NCI-H1105 treated with DMSO at 0.1 percent for 48 hours (cell line): ENCODE results near the gene GADD45G.

Experiments
- DNase-seq: peaks from one replicate; lab custom pipeline; 2025; lab: John Stamatoyannopoulos, UW

Gene GADD45G

DNA sequence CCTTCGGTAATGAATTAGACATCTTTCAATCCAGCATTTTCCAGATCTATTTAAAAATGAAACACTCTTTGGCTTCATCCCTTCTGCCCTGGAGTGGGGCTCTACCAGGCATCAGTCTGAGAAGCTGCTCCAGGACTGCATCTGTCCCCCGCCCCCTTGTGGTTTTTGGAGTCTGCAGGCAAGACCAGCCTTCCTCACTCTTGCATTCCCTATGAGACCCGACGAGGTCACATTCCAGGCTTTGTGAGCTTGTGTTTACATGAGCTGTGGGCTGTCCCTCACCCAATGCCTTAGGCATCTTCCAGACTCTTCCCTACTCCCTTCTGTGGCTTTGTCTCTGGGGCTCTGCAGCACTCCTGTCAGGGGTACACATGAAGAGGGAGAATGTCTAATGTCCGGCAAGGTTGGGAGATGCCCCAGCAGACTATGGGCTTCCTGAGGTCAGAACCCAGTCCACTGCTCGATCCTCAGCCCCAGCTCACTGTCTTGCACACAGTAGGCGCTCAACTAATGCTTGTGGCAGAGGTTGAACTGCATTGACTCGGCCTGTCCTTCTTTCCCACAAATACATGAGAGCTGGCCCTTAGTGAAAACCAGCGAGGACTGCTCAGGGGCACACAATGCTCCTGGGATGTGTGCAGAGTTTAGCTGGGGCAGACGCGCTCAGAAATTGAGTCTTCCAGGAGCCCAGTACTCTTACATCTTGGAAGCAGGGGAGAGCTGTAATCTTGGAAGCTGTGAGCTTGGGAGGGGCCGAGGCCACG, 11.7 kb upstream of the GADD45G start:
- no peak for DNase-seq

DNA sequence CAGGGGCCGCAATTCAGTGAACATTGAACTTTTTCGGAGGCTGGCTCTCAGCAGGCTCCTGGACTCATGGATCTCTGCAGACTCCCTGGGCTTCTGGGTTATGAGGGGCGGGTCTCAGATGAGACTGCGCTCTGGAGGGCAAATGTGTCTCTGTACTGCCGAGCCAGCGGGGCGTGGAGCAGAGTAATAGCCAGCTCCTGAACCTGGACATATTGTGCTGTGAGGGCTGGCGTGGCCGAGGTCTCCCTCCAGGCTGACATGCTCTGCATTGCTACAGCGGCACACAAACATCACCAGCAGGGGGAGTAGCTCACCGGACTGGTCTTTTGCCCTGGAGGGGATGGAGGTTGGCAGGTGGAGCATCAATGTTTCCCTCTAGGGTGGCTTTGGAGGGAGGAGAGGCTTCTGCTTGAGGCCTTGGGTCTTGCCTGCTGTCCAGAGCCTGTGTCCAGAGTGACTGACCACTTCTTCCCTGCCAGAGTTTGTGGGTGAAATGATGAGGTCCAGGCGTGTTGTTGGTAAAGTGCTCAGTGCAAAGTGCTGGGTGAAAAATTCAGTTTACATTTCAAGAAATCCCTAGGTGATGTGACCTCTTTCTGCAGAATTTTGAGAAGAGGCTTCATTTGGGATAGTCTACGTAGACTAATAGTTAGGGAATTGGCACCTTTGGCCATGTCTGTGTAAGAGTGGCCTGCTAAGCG, 10.9 kb upstream of the GADD45G start:
- DNase-seq: peak; percentile 43

DNA sequence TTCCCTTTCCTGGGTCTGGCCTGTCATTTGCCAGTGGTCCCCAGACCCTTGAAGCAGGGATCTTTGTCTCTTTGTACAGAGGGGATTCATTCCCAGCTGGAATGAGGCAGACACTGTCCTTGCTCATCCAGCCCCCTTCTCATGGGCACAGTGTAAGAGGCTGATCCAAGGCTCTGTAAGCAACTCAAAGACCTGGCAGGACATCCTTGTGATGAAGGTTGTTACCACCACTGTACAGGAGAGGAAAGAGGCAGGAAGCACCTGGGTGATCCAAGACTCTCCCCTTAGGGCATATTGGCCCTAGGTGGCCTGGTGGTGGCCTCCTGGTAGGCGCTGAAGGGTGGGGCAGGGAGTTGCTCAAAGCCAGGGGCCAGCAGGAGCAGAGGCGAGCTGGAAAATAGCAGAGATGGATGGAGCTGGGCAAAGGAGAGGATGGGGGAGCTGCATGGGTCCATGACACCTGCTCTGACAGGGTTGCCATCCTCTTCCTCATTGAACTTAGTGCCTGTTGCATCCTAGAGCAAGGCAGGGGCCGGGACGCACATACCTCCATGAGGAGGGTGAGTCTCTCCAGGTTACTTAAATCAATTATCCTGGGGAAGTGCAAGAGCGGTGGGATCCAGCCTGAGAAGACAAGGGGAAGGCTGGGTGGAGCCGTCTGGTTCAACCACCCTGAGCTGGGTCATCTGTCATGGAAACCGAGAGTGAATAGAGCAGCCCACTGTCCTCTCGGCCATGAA, 9.8 kb upstream of the GADD45G start:
- DNase-seq: no peak

DNA sequence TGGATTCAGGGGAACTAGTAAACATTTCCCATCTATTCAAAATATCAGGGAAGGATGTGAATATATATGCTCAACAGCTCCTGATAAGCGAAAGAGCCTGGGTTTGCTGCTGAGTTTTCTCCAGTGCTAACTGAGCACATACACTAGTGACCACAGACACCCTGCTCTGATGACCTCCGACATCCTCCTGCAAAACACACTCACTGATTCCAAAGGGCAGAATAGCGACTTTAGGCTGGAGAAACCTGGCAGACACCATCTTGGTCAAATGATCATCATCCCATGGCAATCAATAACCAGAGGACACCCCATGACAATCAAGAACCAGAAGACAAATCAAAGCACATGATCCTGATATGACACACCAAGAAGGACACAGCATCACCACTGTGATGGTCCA, 9.2 kb upstream of the GADD45G start:
- no peak for DNase-seq

DNA sequence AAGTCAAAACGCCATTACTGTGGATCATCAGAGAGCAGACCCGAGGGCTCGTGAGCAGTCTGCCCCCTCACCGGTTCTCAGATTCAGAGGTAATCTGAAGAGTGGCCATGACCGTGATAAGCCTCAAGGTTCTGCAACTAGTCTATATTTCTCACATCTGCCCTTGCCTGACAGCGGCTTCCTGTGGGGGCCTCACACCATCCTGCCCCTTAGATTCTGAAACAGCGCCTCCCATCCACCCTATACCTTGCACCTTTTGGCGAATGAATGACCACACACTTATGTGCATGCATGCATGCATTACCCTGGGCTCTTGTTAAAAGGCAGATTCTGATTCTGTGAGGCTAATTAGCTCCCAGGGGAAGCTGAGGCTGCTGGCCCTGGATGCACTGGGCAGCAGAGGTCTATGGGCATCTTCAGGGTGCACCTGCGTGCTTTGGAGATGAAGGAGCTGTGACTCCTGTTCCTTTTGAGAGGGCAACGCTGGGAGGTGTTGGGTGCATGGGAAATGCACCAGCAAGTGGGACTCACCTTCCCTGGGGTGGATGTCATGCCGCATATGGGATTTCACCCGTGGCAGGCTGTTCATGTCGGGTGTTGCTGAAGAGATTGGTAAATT, 7.8 kb upstream of the GADD45G start:
- no peak for DNase-seq

DNA sequence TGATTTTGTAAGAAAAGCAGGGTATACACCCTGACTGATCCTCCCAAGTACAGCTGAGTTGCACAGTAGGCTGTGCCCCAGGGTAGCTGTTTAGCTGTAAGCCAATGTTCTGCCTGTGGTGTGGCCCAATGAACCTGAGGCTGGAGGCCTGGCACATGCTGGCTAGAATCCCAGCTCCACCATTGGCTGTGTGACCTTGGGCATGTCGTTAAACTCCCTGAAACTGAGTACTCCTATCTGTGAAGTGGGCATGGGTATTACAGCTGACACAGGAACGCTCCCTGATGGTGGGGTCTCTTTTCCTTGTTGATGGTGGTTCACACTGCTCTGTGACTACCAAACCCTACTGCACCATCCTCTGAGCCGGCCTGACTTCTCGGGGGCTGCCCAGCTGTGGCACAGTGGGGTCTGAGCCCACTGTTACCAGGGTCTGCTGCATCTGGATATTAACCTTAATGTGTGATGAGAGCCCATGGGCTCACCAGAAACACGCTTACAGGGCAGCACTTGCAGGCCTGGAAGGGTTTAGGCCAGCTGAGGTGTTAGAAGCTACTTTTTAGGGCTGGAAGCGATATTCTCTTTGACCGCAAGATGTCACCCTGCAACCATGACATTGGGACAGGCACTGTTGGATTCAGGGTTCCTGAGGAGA, 7.0 kb upstream of the GADD45G start:
- no peak for DNase-seq

DNA sequence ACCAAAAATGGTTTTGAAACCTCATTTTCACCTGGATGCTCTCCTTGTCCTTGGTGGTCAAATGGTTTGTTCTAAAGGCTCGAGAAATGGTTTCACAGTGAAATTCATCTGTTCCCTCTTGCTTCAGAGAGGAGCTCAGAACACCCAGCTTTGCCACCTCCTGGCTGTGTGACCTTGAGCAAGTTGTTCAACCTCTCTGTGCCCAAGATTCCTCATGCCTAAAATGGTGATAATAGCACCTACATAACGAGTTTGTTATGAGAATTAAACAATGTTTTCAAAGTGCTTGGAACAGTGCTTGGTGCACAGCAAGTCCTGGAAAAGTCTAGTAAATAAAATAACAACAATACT, 6.5 kb upstream of the GADD45G start:
- DNase-seq: no peak

DNA sequence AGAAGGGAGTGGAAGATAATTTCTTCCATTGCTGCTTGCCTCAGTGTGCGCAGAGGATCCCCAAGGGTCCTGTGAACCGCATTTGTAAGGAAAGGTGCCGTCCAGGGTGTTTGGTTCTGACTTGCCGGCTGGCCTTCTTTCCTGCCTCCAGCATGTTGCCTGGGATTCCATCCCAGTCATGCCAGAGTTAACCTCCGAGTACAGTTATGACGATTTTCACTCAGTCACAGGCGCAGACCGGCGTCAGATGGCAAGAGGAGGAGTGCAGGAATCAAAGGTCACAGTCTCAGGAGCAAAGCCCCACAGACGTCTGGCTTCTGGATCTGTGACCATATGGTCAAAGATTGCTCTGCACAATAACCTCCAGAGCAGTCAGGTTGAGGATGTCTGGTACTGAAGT, 5.9 kb upstream of the GADD45G start:
- no peak for DNase-seq

DNA sequence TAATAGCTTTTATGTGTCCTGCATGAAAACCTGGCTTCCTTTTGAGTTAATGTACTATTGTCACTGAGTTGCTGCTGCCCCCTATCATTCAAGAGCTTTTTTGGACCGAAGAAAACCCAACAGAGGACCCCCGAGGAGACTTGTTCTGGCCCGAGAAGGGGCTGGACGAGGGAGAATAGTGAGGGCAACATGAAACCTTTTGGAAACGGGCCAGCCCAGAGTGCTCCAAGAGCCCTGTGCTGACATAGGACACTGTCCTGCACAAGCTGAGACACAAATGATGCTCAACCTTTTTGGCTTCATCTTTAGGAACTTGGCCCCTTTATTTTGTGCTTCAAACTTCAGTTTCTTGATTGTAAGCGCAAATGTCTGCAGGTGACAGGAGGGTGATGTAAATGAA, 4.0 kb upstream of the GADD45G start:
- no peak for DNase-seq

DNA sequence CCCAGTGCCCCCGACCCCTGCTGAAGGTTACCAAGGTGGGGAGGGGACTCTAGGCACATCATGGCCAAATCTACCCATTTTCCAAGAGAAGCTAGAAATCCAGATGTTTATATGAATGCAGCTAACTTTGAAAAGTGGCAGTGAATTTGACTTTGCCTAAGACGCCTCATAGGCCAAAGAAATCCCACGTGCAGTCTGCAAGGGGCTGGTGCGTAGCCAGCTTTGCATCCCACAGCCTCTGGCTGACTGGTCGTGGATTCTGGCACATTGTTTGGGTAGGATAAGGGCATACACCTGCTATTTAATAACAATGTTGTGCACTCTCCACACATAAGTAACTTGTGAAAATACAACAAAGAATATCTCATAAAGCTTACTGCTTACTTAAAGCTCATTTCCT, 3.5 kb upstream of the GADD45G start:
- DNase-seq: no peak

DNA sequence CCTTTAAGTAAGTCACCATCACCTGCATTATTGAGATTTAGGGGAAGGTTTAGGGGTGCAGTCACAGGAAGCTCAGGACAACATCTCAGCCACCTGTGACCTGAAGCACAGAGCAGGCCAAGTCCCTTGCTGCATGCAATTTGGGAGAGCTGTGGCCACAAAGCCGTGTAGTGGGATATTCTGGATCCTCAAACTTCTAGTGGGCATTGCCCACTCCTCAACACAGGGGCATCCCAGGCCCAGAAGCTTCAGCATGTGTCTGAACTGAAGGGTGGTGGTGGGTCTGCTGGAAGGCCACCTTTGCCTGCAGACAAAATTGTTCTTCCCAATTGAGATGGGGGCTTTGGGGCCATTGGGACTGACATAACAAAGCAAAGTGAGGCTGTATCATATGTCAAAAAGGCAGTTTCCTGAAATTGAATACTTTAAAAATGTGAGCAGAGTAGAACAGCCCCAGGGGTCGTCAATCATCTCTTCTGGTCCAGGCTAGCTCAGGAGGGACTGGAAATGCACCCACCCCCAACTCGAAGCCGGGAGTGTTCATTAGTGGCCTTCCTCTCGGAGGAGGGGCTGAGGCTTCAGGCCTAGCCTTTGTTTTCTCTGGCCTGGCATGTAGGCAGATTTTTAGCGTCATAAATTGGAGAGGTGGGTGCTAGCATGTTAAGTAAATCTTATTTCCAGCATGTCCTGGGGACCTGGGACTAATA, 2.8 kb upstream of the GADD45G start:
- DNase-seq: no peak

DNA sequence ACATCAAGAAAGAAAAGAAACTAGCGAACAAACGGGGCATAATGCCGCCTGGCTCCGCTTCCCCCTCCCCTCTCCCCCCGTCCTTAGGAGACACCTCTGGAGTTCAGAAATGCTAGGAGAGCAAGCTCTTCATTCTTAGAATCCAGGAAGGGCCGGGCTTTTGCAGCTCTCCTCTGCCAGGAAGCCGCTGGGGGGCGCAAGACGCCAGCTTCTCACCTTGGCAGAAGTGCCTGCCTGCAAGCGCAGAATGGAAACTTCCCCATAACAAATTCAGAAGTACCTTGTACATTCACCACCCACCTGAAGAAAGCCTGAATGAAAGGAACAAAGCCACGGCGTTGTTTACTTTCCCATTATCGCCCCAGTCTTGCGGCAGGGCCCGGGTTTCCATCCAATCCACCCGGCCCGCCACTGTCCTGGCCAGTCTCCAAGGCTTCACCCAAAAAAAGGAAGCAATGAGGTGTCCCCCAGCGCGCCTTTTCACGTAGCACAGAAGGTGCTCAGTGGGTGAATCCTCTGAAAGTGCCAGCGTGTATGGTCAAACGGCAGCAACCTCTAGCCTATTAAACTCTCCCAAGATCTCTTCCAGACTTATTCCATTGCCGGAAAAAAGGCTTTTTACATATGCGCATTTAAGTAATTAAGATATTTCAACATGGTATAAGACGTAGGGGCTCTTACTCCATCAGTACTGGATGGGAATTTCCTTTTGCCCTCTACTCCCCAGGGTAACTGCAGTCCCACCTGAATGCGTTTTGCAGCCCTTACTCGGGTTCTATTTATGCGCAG, 1.6 kb upstream of the GADD45G start:
- DNase-seq: peak; percentile 96

DNA sequence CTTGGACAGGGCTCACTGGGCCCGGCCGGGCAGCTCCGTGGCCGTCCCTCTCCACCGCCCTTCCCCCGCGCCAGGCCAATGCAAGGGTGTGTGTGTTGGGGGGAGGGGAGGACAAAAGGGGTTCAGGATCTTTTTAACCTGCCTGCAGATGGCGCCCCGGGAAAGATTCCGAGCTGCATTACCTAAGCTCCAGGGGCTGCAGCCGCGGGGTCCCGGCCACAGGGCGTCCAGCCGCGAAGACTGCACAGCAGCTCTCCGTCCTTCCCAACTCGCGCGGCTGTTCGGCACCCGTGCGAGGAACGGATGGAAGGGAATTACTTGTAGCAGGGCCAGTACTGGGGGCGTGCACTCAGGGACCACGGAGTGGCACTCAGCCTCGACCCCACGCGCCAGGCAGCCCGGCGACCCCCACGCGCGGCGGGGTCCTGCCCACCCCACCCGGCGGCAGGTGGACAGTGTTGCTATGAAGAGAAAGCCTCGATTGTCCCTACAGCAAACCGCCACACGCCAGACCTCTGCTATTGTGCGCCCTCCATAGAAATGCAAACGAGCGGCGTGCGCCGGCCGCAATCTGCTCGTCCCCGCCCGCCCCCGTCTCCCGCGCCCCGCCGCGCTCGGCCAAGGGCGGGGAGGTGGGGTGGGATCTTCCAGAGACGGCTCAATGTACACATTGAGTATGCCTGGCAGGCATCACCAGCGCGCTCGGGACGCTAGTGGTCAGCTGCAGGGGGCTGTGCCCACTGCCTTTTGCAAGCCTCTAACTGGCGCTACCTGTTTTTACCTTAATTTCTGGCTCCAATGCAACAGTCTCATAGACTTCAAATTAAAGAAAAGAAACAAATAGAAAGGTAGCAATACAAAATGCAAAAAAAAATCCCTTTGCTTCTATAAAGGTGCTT, 796 bp upstream of the GADD45G start:
- DNase-seq: peak; percentile 89

DNA sequence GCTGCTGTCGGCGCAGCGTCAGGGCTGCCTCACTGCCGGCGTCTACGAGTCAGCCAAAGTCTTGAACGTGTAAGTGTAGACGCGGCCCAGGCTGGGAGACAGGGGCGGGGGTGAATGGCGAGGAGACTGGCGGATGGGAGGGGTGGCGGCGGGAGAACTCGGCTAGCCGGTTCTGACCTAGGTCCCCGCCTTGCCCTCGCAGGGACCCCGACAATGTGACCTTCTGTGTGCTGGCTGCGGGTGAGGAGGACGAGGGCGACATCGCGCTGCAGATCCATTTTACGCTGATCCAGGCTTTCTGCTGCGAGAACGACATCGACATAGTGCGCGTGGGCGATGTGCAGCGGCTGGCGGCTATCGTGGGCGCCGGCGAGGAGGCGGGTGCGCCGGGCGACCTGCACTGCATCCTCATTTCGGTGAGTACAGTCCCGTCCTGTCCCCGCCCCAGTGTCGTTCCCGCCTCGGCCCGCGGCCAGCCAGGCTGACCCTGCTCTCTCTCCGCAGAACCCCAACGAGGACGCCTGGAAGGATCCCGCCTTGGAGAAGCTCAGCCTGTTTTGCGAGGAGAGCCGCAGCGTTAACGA, 745 bp downstream of the GADD45G start:
- peak; percentile 24 for DNase-seq

DNA sequence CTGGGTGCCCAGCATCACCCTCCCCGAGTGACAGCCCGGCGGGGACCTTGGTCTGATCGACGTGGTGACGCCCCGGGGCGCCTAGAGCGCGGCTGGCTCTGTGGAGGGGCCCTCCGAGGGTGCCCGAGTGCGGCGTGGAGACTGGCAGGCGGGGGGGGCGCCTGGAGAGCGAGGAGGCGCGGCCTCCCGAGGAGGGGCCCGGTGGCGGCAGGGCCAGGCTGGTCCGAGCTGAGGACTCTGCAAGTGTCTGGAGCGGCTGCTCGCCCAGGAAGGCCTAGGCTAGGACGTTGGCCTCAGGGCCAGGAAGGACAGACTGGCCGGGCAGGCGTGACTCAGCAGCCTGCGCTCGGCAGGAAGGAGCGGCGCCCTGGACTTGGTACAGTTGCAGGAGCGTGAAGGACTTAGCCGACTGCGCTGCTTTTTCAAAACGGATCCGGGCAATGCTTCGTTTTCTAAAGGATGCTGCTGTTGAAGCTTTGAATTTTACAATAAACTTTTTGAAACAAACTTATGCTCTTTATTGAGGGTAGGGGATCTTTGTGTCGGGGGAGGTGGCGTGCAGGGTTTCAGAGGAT, 1.3 kb downstream of the GADD45G start:
- DNase-seq: peak; percentile 58

DNA sequence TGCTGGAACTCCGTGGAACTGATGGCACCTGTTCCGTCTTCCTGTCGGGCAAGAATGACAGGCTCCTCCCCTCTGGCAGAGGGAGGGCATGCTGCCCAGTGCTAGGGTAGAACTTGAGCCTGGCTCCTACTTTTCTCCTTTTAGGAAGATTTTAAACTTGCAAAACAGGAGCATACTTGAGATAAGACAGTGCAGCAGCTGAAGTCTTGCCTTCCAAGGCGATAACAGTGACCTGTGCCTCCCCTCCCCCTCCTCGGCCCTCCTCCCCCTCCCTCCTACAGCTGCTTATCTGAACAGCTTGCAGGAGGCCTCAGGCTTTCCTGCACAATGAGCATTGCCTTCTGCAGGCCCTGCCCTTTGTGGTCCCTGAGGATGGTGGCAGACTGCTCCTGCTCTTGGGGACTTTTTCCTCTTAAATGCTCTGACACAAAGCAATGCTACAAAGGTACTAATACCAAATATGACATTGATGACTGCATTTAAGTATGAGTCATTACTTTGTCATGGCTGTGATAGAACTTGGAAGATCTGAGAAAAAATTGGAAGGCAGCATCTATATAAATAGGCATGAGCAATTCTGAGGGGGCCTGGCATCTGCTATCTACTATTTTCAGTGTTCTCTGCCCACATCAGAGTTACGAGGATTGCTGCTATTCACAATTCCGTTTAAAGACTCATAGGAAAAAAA, 2.0 kb downstream of the GADD45G start:
- peak; percentile 58 for DNase-seq

DNA sequence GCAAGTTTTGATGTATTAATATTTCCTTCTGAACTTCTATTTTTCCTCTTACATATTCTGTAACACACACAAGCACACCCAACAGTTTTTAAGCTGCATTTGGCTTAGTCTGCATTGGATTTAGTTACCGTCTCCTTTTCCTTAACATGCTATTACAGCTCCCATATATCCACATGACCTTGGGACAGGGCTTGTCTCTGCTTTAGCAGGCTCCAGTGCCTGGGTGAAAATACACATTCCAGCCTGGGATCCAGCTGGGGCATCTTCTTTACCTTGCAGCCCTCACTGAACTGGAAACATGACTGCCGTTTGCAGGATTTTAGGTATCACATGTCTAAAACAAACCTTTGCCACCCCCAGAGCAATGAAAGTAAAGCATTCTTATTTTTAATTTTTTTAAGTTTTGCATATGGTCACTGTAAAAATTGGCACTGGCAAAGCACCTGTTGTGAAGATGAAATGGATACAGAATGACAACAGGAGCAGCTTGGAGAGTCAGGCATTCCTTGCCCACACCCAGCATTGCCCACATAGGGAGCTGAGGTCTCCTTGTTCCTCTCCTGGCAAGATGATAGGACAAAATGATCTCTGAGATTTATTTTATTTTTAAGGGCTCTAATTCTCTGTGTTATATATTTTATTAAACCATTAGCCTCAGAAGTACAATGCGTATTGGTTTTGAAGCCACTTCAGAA, 4.0 kb downstream of the GADD45G start:
- DNase-seq: peak; percentile 51
